ENCODE data around the gene TPCN2.
A peak's percentile ranks its signal among the peaks of the same experiment; 100 is the strongest.

GRCh38 chr11:69101792-69102695 lies 53.3 kb downstream of the TPCN2 start:
- TF ChIP-seq ISL1 (CRISPR knock-in tag; IDR thresholded peaks at IDR 0.05) = no peak
- no peak for TF ChIP-seq TCF4 (CRISPR knock-in tag; IDR thresholded peaks at IDR 0.05; ENCODE audit: borderline replicate concordance)
- TF ChIP-seq ZFP3 (CRISPR knock-in tag; IDR thresholded peaks at IDR 0.05) = 0 out of 2 replicates have a peak, but pooled peaks have one; percentile 6
